ENCODE measurements around the gene GIGYF1.

DNA sequence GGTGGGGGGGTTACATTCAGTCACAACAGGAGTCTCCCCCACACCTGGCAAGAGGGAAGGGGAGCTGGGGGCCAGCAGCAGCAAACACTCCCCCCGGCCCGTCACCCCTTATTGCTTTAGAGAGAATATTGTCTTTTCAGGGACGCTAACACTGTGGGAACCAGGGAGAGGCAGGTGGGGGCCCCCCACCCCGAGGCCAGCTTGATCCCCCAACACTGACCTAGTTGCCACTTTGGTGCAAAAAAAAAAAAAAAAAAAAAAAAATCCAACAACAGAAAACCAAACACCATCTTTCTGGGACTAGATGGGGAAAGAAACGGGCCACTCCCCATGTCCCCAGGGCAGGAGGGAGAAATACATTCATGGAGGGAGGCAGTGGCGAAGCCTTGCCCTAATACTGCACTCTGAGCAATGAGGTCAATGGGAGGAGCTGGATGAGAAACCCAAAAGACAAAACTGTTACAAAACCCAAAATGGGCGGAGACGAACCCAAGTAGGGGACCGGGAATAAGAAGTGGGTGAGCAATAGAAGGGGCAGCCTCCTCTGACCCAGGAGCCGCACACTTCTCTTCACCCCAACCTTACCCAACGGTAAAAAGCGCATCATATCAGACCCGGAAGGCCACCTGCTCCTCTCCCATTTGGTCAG is 14.0 kb downstream of the GIGYF1 start:
- TF ChIP-seq, protein P1, sequence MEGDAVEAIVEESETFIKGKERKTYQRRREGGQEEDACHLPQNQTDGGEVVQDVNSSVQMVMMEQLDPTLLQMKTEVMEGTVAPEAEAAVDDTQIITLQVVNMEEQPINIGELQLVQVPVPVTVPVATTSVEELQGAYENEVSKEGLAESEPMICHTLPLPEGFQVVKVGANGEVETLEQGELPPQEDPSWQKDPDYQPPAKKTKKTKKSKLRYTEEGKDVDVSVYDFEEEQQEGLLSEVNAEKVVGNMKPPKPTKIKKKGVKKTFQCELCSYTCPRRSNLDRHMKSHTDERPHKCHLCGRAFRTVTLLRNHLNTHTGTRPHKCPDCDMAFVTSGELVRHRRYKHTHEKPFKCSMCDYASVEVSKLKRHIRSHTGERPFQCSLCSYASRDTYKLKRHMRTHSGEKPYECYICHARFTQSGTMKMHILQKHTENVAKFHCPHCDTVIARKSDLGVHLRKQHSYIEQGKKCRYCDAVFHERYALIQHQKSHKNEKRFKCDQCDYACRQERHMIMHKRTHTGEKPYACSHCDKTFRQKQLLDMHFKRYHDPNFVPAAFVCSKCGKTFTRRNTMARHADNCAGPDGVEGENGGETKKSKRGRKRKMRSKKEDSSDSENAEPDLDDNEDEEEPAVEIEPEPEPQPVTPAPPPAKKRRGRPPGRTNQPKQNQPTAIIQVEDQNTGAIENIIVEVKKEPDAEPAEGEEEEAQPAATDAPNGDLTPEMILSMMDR (IDR thresholded peaks at IDR 0.05; ENCODE audit: low read depth, low read length) = no peak
- TF ChIP-seq, protein P2, sequence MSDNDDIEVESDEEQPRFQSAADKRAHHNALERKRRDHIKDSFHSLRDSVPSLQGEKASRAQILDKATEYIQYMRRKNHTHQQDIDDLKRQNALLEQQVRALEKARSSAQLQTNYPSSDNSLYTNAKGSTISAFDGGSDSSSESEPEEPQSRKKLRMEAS (IDR thresholded peaks at IDR 0.05; ENCODE audit: low read depth, low read length) = no peak
- TF ChIP-seq MYC (IDR thresholded peaks at IDR 0.05; ENCODE audit: low read depth, low read length) = no peak
- TF ChIP-seq POLR2A (IDR thresholded peaks at IDR 0.05; ENCODE audit: extremely low read depth, insufficient read length) = peak; percentile 8
